ENCODE results near the gene PEG3.

PEG3 gene

DNA sequence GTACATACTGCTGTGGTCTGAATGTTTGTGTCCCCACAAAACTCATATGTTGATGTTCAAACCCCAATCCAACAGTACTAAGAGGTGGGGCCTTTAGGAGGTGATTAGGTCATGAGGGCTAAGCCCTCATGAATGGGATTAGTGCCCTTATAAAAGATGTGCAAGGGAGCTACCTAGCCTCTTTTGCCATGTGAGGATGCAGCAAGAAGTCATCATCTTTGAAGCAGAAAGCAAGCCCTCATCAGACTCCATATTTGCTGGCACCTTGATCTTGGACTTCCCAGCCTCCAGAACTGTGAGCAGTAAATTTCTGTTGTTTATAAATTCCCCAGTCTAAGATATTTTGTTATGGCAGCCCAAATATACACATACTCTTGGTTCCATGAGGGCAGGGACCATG, 33.9 kb downstream of the PEG3 start:
- no peak for DNase-seq (ENCODE audit: low spot score)

All from kidney tubule cell (primary cell).